Measurements from ENCODE around the gene KIF25. TPM values are rescaled to one million over a fixed set of nuclear protein-coding genes. Genes with fewer than 3 reads are reported as not detected.

KIF25 gene
- total RNA-seq, 5 donors from 2014 or later (not counting 1 experiment from before 2014, with no cell fraction given) = not detected

GRCh38 chr6:167993831-167994230 is 3.6 kb upstream of the KIF25 start:
- no peaks in the 10 kb centered on the region for H3K9me3 ChIP-seq
- Mint-ChIP-seq H3K36me3 (no peaks in the 10 kb centered on the region), H3K9me3 (no peaks in the 10 kb centered on the region), H3K4me1 (peaks cover 0 to 6% (median 0%) of the 10 kb centered on the region in 3 donors), H3K4me3 (no peak overlapping the region), H3K27ac (no peak overlapping the region), H3K27me3 (peaks cover 5 to 13% of the 10 kb centered on the region in 2 donors)
- no peak for DNase-seq
- H3K4me3 ChIP-seq (ENCODE audit: control insufficient read depth in 1 of 2, extremely low read depth in 1 of 2, low read length in 1 of 2) = no peak overlapping the region
- POLR2A ChIA-PET = interaction anchor here in 1 of 2 donors (0.7 kb wide), 1 partner anchor 15 kb away, joined by 3 read pairs; no protein-coding TSS in a partner anchor
- H3K4me1 ChIP-seq (ENCODE audit: control insufficient read depth in 1 of 2, extremely low read depth in 1 of 2, insufficient read depth in 2 of 2, low read length in 2 of 2) = no peaks in the 10 kb centered on the region
- CTCF ChIA-PET = no interaction called here
- H3K27me3 ChIP-seq (replicated peaks in 1 of 2; ENCODE audit: control insufficient read depth in 2 of 2, extremely low read depth in 1 of 2, insufficient read depth in 2 of 2, low read length in 1 of 2) = peaks cover 0 to 28% of the 10 kb centered on the region in 2 experiments
- H3K36me3 ChIP-seq (ENCODE audit: control insufficient read depth in 2 of 2, extremely low read depth in 1 of 2, insufficient read depth in 1 of 2, low read length in 1 of 2) = no peaks in the 10 kb centered on the region
- 82% methylated on average over 6 of the region's 11 CpGs for WGBS (ENCODE audit: insufficient coverage)
- ATAC-seq (replicated peaks in 1 of 4) = no peak
- H3K27ac ChIP-seq (ENCODE audit: low read length) = no peak overlapping the region

- Mint-ChIP-seq H3K4me1 (peaks cover 0 to 6% (median 0%) of the 10 kb centered on the region in 3 donors), H3K36me3 (no peaks in the 10 kb centered on the region), H3K4me3 (no peak overlapping the region), H3K27me3 (peaks cover 5 to 13% of the 10 kb centered on the region in 2 donors), H3K27ac (no peak overlapping the region), H3K9me3 (no peaks in the 10 kb centered on the region)
- no peak for DNase-seq
- no peak overlapping the region for H3K27ac ChIP-seq (ENCODE audit: low read length)
- no peaks in the 10 kb centered on the region for H3K36me3 ChIP-seq (ENCODE audit: control insufficient read depth in 2 of 2, extremely low read depth in 1 of 2, insufficient read depth in 1 of 2, low read length in 1 of 2)
- 87% methylated on average over 12 of the region's 12 CpGs for WGBS (ENCODE audit: insufficient coverage)
- no peak for ATAC-seq (replicated peaks in 1 of 4)
- H3K9me3 ChIP-seq = no peaks in the 10 kb centered on the region
- no peak overlapping the region for H3K4me3 ChIP-seq (ENCODE audit: control insufficient read depth in 1 of 2, extremely low read depth in 1 of 2, low read length in 1 of 2)
- H3K4me1 ChIP-seq (ENCODE audit: control insufficient read depth in 1 of 2, extremely low read depth in 1 of 2, insufficient read depth in 2 of 2, low read length in 2 of 2) = no peaks in the 10 kb centered on the region
- peaks cover 0 to 32% of the 10 kb centered on the region in 2 experiments for H3K27me3 ChIP-seq (replicated peaks in 1 of 2; ENCODE audit: control insufficient read depth in 2 of 2, extremely low read depth in 1 of 2, insufficient read depth in 2 of 2, low read length in 1 of 2)
- CTCF ChIA-PET = no interaction called here
- POLR2A ChIA-PET = no interaction called here
Measured at GRCh38 chr6:167995302-167995701, 2.2 kb upstream of the KIF25 start.

GRCh38 chr6:167995731-167996151 is 1.7 kb upstream of the KIF25 start:
- H3K9me3 ChIP-seq = no peaks in the 10 kb centered on the region
- Mint-ChIP-seq H3K36me3 (no peaks in the 10 kb centered on the region), H3K27ac (no peak overlapping the region), H3K4me3 (no peak overlapping the region), H3K4me1 (peaks cover 0 to 6% (median 0%) of the 10 kb centered on the region in 3 donors), H3K27me3 (peaks cover 5 to 13% of the 10 kb centered on the region in 2 donors), H3K9me3 (no peaks in the 10 kb centered on the region)
- no peak overlapping the region for H3K4me3 ChIP-seq (ENCODE audit: control insufficient read depth in 1 of 2, extremely low read depth in 1 of 2, low read length in 1 of 2)
- H3K27me3 ChIP-seq (replicated peaks in 1 of 2; ENCODE audit: control insufficient read depth in 2 of 2, extremely low read depth in 1 of 2, insufficient read depth in 2 of 2, low read length in 1 of 2) = peaks cover 0 to 32% of the 10 kb centered on the region in 2 experiments
- ChIA-PET POLR2A (no interaction called here), CTCF (no interaction called here)
- DNase-seq (no peak), ATAC-seq (replicated peaks in 1 of 4) (no peak)
- no peaks in the 10 kb centered on the region for H3K4me1 ChIP-seq (ENCODE audit: control insufficient read depth in 1 of 2, extremely low read depth in 1 of 2, insufficient read depth in 2 of 2, low read length in 2 of 2)
- WGBS (ENCODE audit: insufficient coverage) = 97% methylated on average over 21 of the region's 22 CpGs
- no peak overlapping the region for H3K27ac ChIP-seq (ENCODE audit: low read length)
- H3K36me3 ChIP-seq (ENCODE audit: control insufficient read depth in 2 of 2, extremely low read depth in 1 of 2, insufficient read depth in 1 of 2, low read length in 1 of 2) = no peaks in the 10 kb centered on the region

- ATAC-seq (replicated peaks in 1 of 4) = no peak
- WGBS (ENCODE audit: insufficient coverage) = 80% methylated on average over 21 of the region's 43 CpGs
Measured at GRCh38 chr6:167996424-167997199, 859 bp upstream of the KIF25 start.

GRCh38 chr6:167998215-167998614 is 744 bp downstream of the KIF25 start:
- Mint-ChIP-seq H3K27me3 (peaks cover 5 to 13% of the 10 kb centered on the region in 2 donors), H3K4me1 (peaks cover 0 to 6% (median 0%) of the 10 kb centered on the region in 3 donors), H3K4me3 (peak overlapping the region in 1 of 3 donors; percentile 66), H3K9me3 (no peaks in the 10 kb centered on the region), H3K36me3 (no peaks in the 10 kb centered on the region), H3K27ac (no peak overlapping the region)
- H3K9me3 ChIP-seq = no peaks in the 10 kb centered on the region
- H3K4me3 ChIP-seq (ENCODE audit: control insufficient read depth in 1 of 2, extremely low read depth in 1 of 2, low read length in 1 of 2) = no peak overlapping the region
- H3K4me1 ChIP-seq (ENCODE audit: control insufficient read depth in 1 of 2, extremely low read depth in 1 of 2, insufficient read depth in 2 of 2, low read length in 2 of 2) = no peaks in the 10 kb centered on the region
- peaks cover 0 to 32% of the 10 kb centered on the region in 2 experiments for H3K27me3 ChIP-seq (replicated peaks in 1 of 2; ENCODE audit: control insufficient read depth in 2 of 2, extremely low read depth in 1 of 2, insufficient read depth in 2 of 2, low read length in 1 of 2)
- CTCF ChIA-PET = interaction anchor here in 1 of 2 donors (0.6 kb wide), 1 partner anchor 34 kb away, joined by 5 read pairs; no protein-coding TSS in a partner anchor
- WGBS (ENCODE audit: insufficient coverage) = 90% methylated on average over 4 of the region's 5 CpGs
- ATAC-seq (replicated peaks in 1 of 4) (no peak), DNase-seq (no peak)
- no peak overlapping the region for H3K27ac ChIP-seq (ENCODE audit: low read length)
- POLR2A ChIA-PET = no interaction called here
- H3K36me3 ChIP-seq (ENCODE audit: control insufficient read depth in 2 of 2, extremely low read depth in 1 of 2, insufficient read depth in 1 of 2, low read length in 1 of 2) = no peaks in the 10 kb centered on the region

More at GRCh38 chr6:167996424-167997199, 859 bp upstream of the KIF25 start:
- Mint-ChIP-seq H3K27me3 (peaks cover 5 to 13% of the 10 kb centered on the region in 2 donors), H3K4me3 (peak overlapping the region in 1 of 3 donors; percentile 55), H3K27ac (no peak overlapping the region), H3K9me3 (no peaks in the 10 kb centered on the region), H3K36me3 (no peaks in the 10 kb centered on the region), H3K4me1 (peaks cover 0 to 6% (median 0%) of the 10 kb centered on the region in 3 donors)
- H3K9me3 ChIP-seq = no peaks in the 10 kb centered on the region
- ChIA-PET CTCF (no interaction called here), POLR2A (no interaction called here)
- no peak for DNase-seq
- no peak overlapping the region for H3K27ac ChIP-seq (ENCODE audit: low read length)
- no peaks in the 10 kb centered on the region for H3K4me1 ChIP-seq (ENCODE audit: control insufficient read depth in 1 of 2, extremely low read depth in 1 of 2, insufficient read depth in 2 of 2, low read length in 2 of 2)
- H3K36me3 ChIP-seq (ENCODE audit: control insufficient read depth in 2 of 2, extremely low read depth in 1 of 2, insufficient read depth in 1 of 2, low read length in 1 of 2) = no peaks in the 10 kb centered on the region
- H3K4me3 ChIP-seq (ENCODE audit: control insufficient read depth in 1 of 2, extremely low read depth in 1 of 2, low read length in 1 of 2) = no peak overlapping the region
- peaks cover 0 to 32% of the 10 kb centered on the region in 2 experiments for H3K27me3 ChIP-seq (replicated peaks in 1 of 2; ENCODE audit: control insufficient read depth in 2 of 2, extremely low read depth in 1 of 2, insufficient read depth in 2 of 2, low read length in 1 of 2)

- H3K9me3 ChIP-seq = no peaks in the 10 kb centered on the region
- H3K27me3 ChIP-seq (replicated peaks in 1 of 2; ENCODE audit: control insufficient read depth in 2 of 2, extremely low read depth in 1 of 2, insufficient read depth in 2 of 2, low read length in 1 of 2) = peaks cover 0 to 20% of the 10 kb centered on the region in 2 experiments
- no peaks in the 10 kb centered on the region for H3K9me3 Mint-ChIP-seq
- H3K36me3 ChIP-seq (ENCODE audit: control insufficient read depth in 2 of 2, extremely low read depth in 1 of 2, insufficient read depth in 1 of 2, low read length in 1 of 2) = no peaks in the 10 kb centered on the region
- peaks cover 3 to 11% of the 10 kb centered on the region in 2 donors for H3K27me3 Mint-ChIP-seq
- H3K4me3 ChIP-seq (ENCODE audit: control insufficient read depth in 1 of 2, extremely low read depth in 1 of 2, low read length in 1 of 2) = no peak overlapping the region
- H3K36me3 Mint-ChIP-seq = no peaks in the 10 kb centered on the region
- no peak overlapping the region for H3K4me3 Mint-ChIP-seq
- H3K27ac Mint-ChIP-seq = no peak overlapping the region
- WGBS (ENCODE audit: insufficient coverage) = 85% methylated on average over 11 of the region's 13 CpGs
- ATAC-seq (replicated peaks in 1 of 4) (no peak), DNase-seq (no peak)
- ChIA-PET POLR2A (no interaction called here), CTCF (no interaction called here)
- H3K4me1 Mint-ChIP-seq = peaks cover 0 to 6% (median 0%) of the 10 kb centered on the region in 3 donors
- no peaks in the 10 kb centered on the region for H3K4me1 ChIP-seq (ENCODE audit: control insufficient read depth in 1 of 2, extremely low read depth in 1 of 2, insufficient read depth in 2 of 2, low read length in 2 of 2)
- no peak overlapping the region for H3K27ac ChIP-seq (ENCODE audit: low read length)
Measured at GRCh38 chr6:168000198-168001028, 2.9 kb downstream of the KIF25 start.

Data from T-cell (primary cell).